Mucosa of rectum (tissue), 2 donors: ENCODE results near the gene DPEP2.

Source experiments
- H3K27ac ChIP-seq, 2 donors: one replicate each; pipeline ENCODE4 v1.7.0; 2013; ENCODE audit warnings: inconsistent platforms in 2 of 2, low read depth in 2 of 2, low read length in 2 of 2
- H3K27me3 ChIP-seq, 2 donors: one replicate each; pipeline ENCODE4 v1.7.0; 2013; ENCODE audit warnings: low read length in 2 of 2; ENCODE audit not compliant: control insufficient read depth in 2 of 2, insufficient read depth in 2 of 2
- H3K36me3 ChIP-seq, 2 donors: one replicate each; pipeline ENCODE4 v1.7.0; 2013; ENCODE audit warnings: low read length in 2 of 2; ENCODE audit not compliant: control insufficient read depth in 2 of 2, insufficient read depth in 2 of 2
- H3K4me1 ChIP-seq, 2 donors: one replicate each; pipeline ENCODE4 v1.7.0; 2013; ENCODE audit warnings: low read length in 2 of 2, mild to moderate bottlenecking in 1 of 2; ENCODE audit not compliant: control insufficient read depth in 2 of 2, insufficient read depth in 2 of 2
- H3K4me3 ChIP-seq, 2 donors: one replicate each; pipeline ENCODE4 v1.7.0; 2013; ENCODE audit warnings: low read length in 2 of 2
- H3K9ac ChIP-seq, 2 donors: one replicate each; pipeline ENCODE4 v1.7.0; 2013; ENCODE audit warnings: low read length in 2 of 2, low read depth in 1 of 2, mild to moderate bottlenecking in 1 of 2
- H3K9me3 ChIP-seq, 2 donors: one replicate each; pipeline ENCODE4 v1.7.0; 2013; ENCODE audit warnings: low read length in 2 of 2; ENCODE audit not compliant: control insufficient read depth in 2 of 2
- donor health status: healthy.
- donor health status: Normal muscosa, but diverticular disease.

Gene DPEP2

DNA sequence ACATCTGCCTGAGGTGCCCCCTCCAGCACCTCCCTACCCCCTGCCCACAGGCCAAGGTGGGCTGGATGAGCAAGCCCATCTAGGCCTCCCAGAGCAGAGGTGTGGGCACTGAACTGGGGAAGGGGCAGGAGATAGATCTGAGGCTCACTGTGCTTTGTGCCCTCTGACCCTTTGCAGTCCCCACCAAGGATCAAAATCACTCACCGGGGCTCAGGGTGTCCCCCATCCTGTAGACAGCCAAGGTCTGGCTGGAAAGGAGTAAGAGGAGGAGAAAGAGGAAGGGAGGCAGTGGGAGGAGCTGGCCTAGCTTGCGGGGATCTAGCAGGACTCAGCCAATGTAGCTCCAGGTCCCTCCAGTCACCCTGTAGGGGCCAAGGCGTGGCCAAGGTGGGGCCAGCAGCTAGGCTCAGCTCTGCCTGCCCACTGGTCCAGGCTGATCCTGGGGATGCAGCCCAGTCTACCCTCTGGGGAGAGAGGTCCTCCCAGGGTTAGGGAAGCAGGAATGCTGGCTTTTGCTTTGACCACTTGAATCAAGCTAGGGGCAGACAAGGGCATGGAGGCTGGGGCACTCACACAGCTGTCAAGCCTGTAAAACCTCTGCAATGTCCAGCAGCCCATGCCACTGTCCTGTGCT lies 32.6 kb downstream of the DPEP2 start:
- Histone ChIP-seq H3K9me3 (no peaks in the 10 kb centered on the region), H3K27me3 (peaks cover 2 to 4% of the 10 kb centered on the region in 2 donors), H3K27ac (peak overlapping the region in 1 of 2 donors; percentile 38), H3K36me3 (peaks cover 0 to 8% of the 10 kb centered on the region in 2 donors), H3K9ac (peak overlapping the region; percentile 2 to 77), H3K4me3 (peak overlapping the region; percentile 64 to 74), H3K4me1 (peaks cover 11 to 29% of the 10 kb centered on the region in 2 donors)

GRCh38 chr16:67965668-67966548 lies 33.4 kb downstream of the DPEP2 start:
- Histone ChIP-seq H3K9ac (peak overlapping the region in 1 of 2 donors; percentile 2), H3K9me3 (no peaks in the 10 kb centered on the region), H3K27ac (peak overlapping the region in 1 of 2 donors; percentile 38), H3K36me3 (peaks cover 0 to 15% of the 10 kb centered on the region in 2 donors), H3K4me3 (peak overlapping the region in 1 of 2 donors; percentile 64), H3K4me1 (peaks cover 16 to 32% of the 10 kb centered on the region in 2 donors), H3K27me3 (peaks cover 2 to 4% of the 10 kb centered on the region in 2 donors)

DNA sequence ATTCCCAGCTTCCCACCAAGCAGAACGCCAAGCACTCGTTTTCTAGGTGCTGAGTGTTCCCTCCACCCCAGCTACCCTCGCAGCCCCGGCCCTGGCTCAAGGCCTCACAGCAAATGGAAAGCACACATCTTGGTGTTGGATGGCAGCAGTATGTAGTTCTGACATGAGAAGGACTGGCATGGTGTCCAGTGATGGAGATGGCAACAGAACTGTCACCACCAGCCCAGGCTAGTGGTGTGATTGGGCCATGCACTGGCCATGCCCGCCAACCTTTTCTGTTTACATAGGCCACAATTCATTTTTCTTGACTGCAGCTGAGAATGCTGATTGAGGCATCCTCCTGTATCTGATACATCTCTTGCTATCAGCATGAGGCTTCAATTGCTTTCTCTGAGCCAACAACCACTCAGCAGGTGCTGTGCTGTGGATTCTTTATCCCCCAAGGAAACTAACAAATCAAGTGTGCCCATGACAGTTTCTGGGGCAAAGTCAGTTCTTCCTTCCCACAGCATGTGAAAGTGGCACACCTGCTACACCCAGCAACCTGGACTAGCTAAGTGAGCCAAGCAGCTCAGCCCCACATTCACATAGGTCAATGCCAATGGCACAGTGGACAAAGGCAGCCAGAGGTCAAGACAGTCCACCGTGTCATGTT lies 34.7 kb downstream of the DPEP2 start:
- H3K4me1 ChIP-seq = peaks cover 19 to 32% of the 10 kb centered on the region in 2 donors

DNA sequence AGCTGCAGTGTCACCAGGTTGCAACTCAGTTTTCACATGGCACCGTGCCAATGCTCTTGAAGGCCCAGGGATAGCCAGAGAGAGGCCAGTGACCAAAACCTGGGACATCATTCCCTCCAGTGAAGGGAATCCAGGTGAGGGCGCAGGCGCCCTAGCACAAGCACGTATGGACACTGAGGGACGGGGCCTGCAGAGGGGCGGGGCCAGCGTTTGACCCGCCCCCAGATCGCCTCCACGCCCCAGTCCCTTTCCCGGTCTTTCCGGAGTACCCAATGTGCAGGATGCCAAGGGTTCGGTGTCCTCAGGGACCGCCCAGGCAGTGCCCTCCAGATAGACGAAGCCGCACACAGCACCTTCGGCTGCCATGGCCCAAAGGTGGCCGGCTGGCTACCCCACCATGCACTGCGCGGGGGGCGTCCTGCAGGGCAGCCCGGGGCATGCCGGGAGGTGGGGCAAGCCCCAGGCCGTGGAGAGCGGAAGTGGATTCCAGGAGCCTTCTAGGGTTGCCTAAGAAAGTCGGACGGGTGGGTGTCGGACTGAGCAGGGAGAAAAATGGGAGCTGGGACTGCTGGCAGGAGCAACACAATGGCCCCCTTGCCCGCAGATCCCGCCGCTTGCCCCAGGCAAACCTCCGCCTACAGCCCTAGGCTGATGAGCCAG lies 35.5 kb downstream of the DPEP2 start:
- peaks cover under 1 to 2% of the 10 kb centered on the region in 2 donors for H3K27me3 ChIP-seq
- H3K9me3 ChIP-seq = no peaks in the 10 kb centered on the region
- no peak overlapping the region for H3K4me3 ChIP-seq
- H3K27ac ChIP-seq = peak overlapping the region in 1 of 2 donors; percentile 4
- H3K36me3 ChIP-seq = peaks cover 0 to 18% of the 10 kb centered on the region in 2 donors
- no peak overlapping the region for H3K9ac ChIP-seq
- H3K4me1 ChIP-seq = peaks cover 20 to 27% of the 10 kb centered on the region in 2 donors

More for the DNA sequence above, 34.7 kb downstream of the DPEP2 start:
- Histone ChIP-seq H3K27me3 (peaks cover 2 to 4% of the 10 kb centered on the region in 2 donors), H3K4me3 (no peak overlapping the region), H3K9me3 (no peaks in the 10 kb centered on the region), H3K9ac (no peak overlapping the region), H3K36me3 (peaks cover 0 to 18% of the 10 kb centered on the region in 2 donors), H3K27ac (no peak overlapping the region)

DNA sequence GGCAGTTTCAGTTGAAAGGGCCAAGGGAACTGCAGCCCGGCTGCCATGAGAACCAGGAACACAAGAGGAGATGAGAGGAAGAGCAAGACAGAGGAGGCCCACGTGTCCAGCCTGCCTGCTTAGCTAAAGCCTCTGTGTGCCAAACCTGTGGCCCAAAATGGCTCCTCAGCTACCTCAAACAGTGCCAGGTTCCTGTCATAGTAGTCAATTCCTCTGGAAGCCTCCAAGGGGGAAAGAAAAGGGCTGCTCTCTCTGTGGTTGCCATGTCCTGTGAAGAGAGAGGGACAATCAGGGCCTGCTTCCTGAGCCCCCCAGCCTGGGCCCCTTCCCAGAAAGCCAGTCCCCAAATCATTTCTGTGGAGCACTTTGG lies 36.0 kb downstream of the DPEP2 start:
- Histone ChIP-seq H3K9ac (no peak overlapping the region), H3K27me3 (peaks cover 0 to 2% of the 10 kb centered on the region in 2 donors), H3K9me3 (no peaks in the 10 kb centered on the region), H3K27ac (peak overlapping the region in 1 of 2 donors; percentile 4), H3K4me1 (peaks cover 20 to 27% of the 10 kb centered on the region in 2 donors), H3K4me3 (no peak overlapping the region), H3K36me3 (peaks cover 0 to 23% of the 10 kb centered on the region in 2 donors)

DNA sequence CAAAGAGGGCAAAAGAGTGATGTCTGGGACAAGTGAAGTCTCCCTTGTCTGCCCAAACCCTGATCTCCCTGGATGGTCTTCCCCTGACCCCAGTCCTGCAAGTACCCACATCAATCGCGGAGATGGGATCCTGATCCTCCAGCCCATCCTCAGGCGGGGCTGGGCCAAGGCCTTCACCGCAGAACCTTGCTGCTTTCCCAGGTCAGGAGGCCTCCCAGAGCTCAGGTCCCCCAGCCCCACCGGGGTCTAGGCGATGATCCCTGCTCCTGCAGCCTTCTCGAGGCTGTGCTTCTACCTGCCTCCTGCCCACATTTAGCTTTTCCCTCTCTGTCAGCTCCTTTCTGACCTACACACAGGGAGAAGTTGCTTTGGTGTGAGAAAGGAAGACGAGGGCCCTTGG lies 37.1 kb downstream of the DPEP2 start:
- Histone ChIP-seq H3K27me3 (no peaks in the 10 kb centered on the region), H3K4me3 (no peak overlapping the region), H3K27ac (no peak overlapping the region), H3K9me3 (no peaks in the 10 kb centered on the region), H3K4me1 (peaks cover 20 to 27% of the 10 kb centered on the region in 2 donors), H3K9ac (peak overlapping the region in 1 of 2 donors; percentile 6), H3K36me3 (peaks cover 0 to 28% of the 10 kb centered on the region in 2 donors)

- Histone ChIP-seq H3K27ac (no peak overlapping the region), H3K4me3 (no peak overlapping the region), H3K36me3 (peaks cover 0 to 28% of the 10 kb centered on the region in 2 donors), H3K4me1 (peaks cover 15 to 23% of the 10 kb centered on the region in 2 donors), H3K9ac (no peak overlapping the region), H3K9me3 (no peaks in the 10 kb centered on the region), H3K27me3 (no peaks in the 10 kb centered on the region)
Measured at GRCh38 chr16:67961551-67961957, 37.7 kb downstream of the DPEP2 start.

DNA sequence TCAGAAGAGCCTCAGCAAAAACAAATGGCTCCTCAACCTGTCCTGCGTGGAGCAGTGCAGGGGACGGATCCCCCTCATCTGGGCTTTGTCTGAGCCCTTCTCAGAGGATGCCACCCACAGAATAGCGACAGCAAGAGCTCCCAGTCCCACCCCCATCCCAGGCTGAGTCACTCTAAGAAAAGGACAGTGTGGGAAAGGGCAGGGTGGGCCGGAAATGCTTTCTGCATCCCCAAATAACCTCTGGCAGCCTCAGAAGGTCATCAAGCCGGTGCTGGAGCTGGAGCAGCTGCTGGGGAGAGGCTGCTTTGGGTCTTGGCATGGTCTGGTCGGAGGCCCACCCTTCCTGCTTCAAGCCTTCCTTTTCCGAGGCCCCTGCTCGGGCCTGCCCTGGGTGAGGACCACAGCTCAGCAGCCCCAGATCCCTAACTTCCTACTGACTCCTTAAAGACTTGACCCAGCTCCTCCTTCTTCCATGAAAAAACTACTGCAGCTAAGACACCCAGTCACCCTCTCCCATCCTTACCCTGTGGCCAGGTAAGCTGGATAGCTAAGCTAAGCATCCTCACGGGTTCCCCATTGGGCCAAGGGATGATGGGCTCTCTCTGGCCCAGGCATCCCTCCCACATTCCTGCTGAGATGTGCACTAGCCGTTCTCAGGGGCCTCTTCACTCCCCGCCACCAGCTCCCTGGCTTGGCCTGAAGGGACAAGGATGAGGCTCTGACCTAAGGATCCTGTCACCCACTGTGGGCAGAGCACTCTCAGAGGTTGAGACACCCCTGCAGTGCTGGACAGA lies 39.6 kb downstream of the DPEP2 start:
- H3K27ac ChIP-seq = peak overlapping the region; percentile 44 to 47
- H3K9ac ChIP-seq = no peak overlapping the region

DNA sequence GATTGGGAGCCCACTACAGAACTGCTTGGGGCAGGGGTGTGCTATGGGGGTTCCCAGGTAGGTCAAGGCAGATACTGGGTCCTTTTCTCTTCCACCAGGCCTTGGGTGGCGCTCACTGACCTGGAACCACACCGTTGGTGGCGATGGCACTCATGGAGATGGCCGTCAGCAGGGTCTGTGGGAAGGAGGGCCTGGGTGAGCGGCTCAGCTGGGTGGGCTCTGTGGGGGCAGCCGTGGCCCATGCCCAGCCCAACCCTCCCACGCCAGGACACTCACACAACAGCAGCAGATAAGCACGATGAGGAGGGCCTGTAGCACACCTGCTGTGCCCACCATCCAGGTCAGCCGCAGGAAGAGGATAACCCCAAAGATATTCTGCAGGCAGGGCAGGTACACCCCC lies 41.7 kb downstream of the DPEP2 start:
- Histone ChIP-seq H3K27me3 (no peaks in the 10 kb centered on the region), H3K9ac (no peak overlapping the region), H3K9me3 (no peaks in the 10 kb centered on the region), H3K4me1 (peaks cover 7 to 15% of the 10 kb centered on the region in 2 donors), H3K4me3 (no peak overlapping the region), H3K27ac (no peak overlapping the region), H3K36me3 (peaks cover 0 to 30% of the 10 kb centered on the region in 2 donors)

More for the DNA sequence above, 39.6 kb downstream of the DPEP2 start:
- H3K36me3 ChIP-seq = peaks cover 0 to 28% of the 10 kb centered on the region in 2 donors
- no peak overlapping the region for H3K4me3 ChIP-seq
- H3K4me1 ChIP-seq = peaks cover 11 to 15% of the 10 kb centered on the region in 2 donors
- H3K27me3 ChIP-seq = no peaks in the 10 kb centered on the region
- no peaks in the 10 kb centered on the region for H3K9me3 ChIP-seq
